Karpas-422 (cell line): ENCODE measurements around the gene PLBD1. TPM values are rescaled to one million over a fixed set of nuclear protein-coding genes. Genes with fewer than 3 reads are reported as not detected.

Experiments used
- DNase-seq: peaks from one replicate; pipeline ENCODE4 v3.0.0-alpha.2; 2015
- H2AFZ ChIP-seq: fragments of 200-600 bp; sonication (generic); 2 replicates; pipeline ENCODE4 v1.6.1; 2014; ENCODE audit warnings: antibody characterized with exemption, low read length, mixed read lengths
- H3K27ac ChIP-seq: fragments of 200-600 bp; sonication (generic); 2 replicates; pipeline ENCODE4 v1.5.1; 2014; ENCODE audit warnings: mild to moderate bottlenecking, low read length, moderate library complexity
- H3K27me3 ChIP-seq: fragments of 200-600 bp; sonication (generic); 2 replicates; pipeline ENCODE4 v1.6.1; 2014; ENCODE audit warnings: low read length, mixed read lengths
- H3K36me3 ChIP-seq: fragments of 200-600 bp; sonication (generic); 2 replicates; pipeline ENCODE4 v1.6.1; 2014; ENCODE audit warnings: low read length, mixed read lengths; ENCODE audit not compliant: insufficient read depth
- H3K4me1 ChIP-seq: fragments of 200-600 bp; sonication (generic); 2 replicates; pipeline ENCODE4 v1.6.1; 2014; ENCODE audit warnings: mild to moderate bottlenecking, low read length, mixed read lengths
- H3K4me2 ChIP-seq: fragments of 200-600 bp; sonication (generic); 2 replicates; pipeline ENCODE4 v1.6.1; 2014; ENCODE audit warnings: low read length, low read depth, mild to moderate bottlenecking; ENCODE audit not compliant: poor library complexity, severe bottlenecking
- H3K4me3 ChIP-seq: fragments of 200-600 bp; sonication (generic); 2 replicates; pipeline ENCODE4 v1.5.1; 2014; ENCODE audit warnings: mild to moderate bottlenecking, antibody characterized with exemption, low read length, mixed read lengths
- H3K79me2 ChIP-seq: fragments of 200-600 bp; sonication (generic); 2 replicates; pipeline ENCODE4 v1.6.1; 2014; ENCODE audit warnings: mild to moderate bottlenecking, low read length, mixed read lengths
- H3K9ac ChIP-seq: fragments of 200-600 bp; sonication (generic); 2 replicates; pipeline ENCODE4 v1.6.0; 2014; ENCODE audit warnings: low read length
- H3K9me2 ChIP-seq: fragments of 200-600 bp; sonication (generic), shearing (Covaris generic); replicated peaks from 2 replicates; pipeline ENCODE4 v1.6.0; 2014; ENCODE audit warnings: mild to moderate bottlenecking, low read length, moderate library complexity; ENCODE audit not compliant: insufficient read depth
- H3K9me3 ChIP-seq: fragments of 300-700, 200-600 bp; sonication (generic); 2 replicates; pipeline ENCODE4 v1.6.1; 2014; ENCODE audit warnings: low read length, mixed read lengths
- H4K20me1 ChIP-seq: fragments of 200-600 bp; sonication (generic); 2 replicates; pipeline ENCODE4 v1.6.1; 2014; ENCODE audit warnings: mild to moderate bottlenecking, antibody characterized with exemption, low read length, low read depth; ENCODE audit not compliant: insufficient read depth
- total RNA-seq: library from RNA; depleted of rRNA; stranded (reverse); fragments of >200 nt; shearing (Covaris generic); gene quantifications from 2 replicates; pipeline ENCODE4 v1.2.3, GENCODE V29; 2014; ENCODE audit warnings: low replicate concordance

Gene PLBD1
- total RNA-seq, 1 experiment from 2014 or later: not detected

DNA sequence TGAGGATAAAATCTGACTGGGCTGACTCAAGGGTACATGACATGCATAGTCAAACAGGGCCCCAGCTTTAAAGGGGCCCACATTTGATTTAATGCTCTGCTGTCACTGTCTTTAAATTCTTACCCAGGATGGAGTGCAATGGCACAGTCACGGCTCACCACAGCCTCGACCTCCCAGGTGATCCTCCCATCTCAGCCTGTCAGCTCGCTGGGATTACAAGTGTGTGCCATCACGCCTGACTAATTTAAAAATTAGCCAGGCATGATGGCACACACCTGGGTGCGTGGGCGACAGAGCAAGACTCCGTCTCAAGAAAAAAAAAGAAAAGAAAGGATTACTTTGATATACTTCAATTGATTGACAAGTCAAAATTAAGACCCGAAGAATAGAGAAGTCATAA is 9.2 kb upstream of the PLBD1 start:
- no peaks in the 10 kb centered on the region for H3K79me2 ChIP-seq
- H3K27me3 ChIP-seq: no peaks in the 10 kb centered on the region
- peak overlapping the region; percentile 52 for H3K9ac ChIP-seq
- peak overlapping the region; percentile 97 for H3K27ac ChIP-seq
- H3K9me2 ChIP-seq: no peaks in the 10 kb centered on the region
- H3K36me3 ChIP-seq: no peaks in the 10 kb centered on the region
- H3K4me1 ChIP-seq: peaks cover 57% of the 10 kb centered on the region
- H4K20me1 ChIP-seq: no peaks in the 10 kb centered on the region
- DNase-seq: peak; percentile 79
- H2AFZ ChIP-seq: peak overlapping the region; percentile 28
- H3K4me2 ChIP-seq: peak overlapping the region; percentile 66
- peak overlapping the region; percentile 29; the same call in 1 of the 2 replicates for H3K4me3 ChIP-seq
- H3K9me3 ChIP-seq: no peaks in the 10 kb centered on the region

DNA sequence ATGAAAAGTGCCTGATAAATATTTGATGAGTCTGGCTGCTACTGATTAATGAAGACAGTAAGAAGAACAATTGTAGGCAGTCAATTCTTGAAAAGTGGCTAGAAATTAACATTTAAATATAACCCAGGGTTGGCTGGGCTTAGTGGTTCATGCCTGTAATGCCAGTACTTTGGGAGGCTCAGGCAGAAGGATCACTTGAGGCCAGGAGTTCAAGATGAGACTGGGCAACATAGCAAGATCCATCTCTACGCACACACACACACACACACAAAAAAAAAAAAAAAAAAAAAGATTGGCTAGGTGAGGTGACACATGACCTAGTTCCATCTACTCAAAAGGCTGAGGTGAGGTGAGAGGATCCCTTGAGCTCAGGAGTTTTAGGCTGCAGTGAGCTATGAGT is 7.9 kb upstream of the PLBD1 start:
- Histone ChIP-seq H3K4me2 (peak overlapping the region; percentile 7), H3K4me3 (no peak overlapping the region), H4K20me1 (no peaks in the 10 kb centered on the region), H3K9ac (no peak overlapping the region), H3K4me1 (peaks cover 57% of the 10 kb centered on the region), H3K36me3 (no peaks in the 10 kb centered on the region), H3K9me3 (no peaks in the 10 kb centered on the region), H3K27ac (peak overlapping the region; percentile 97), H2AFZ (0 out of 2 replicates have a peak overlapping the region, but pooled peaks have one; percentile 27), H3K79me2 (no peaks in the 10 kb centered on the region), H3K27me3 (no peaks in the 10 kb centered on the region), H3K9me2 (no peaks in the 10 kb centered on the region)
- DNase-seq: no peak

DNA sequence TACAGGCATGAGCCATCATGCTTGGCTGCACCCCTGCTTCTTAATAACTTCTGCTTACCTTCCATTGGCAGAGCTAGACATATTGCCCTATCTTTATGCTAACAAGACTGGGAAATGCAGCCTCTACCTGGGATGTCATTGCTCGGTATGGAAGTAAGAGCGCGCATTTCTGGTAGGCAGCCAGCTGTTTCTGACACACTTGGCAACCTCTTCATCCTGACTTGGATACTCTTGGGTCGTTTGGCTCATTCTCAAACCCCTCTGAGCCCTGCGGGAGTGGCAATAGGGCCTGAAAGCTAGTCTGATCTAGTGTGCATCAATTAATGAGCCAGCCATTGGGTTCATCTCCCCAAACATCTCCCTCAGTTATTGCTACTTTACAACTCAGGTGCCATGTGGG is 5.4 kb upstream of the PLBD1 start:
- H3K4me3 ChIP-seq: no peak overlapping the region

DNA sequence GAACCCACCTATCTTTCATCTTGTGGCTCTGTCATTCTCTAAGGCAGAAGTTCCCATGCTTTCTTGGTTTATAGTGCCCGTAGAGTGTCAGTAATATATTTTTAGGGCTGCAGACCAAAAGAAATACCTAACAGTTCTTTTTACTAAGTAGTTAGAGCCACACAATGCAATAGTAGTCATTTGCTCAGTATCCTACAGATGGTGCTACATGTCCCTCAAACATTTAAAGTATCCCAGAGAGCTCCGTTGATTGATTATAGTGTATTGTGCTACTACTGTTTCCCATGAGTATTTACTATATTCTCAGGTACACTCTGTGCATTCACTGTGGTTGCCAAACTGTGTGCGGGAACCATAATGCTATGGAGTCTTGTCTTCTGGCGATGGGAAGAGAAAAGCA is 4.7 kb upstream of the PLBD1 start:
- Histone ChIP-seq H3K9me3 (no peaks in the 10 kb centered on the region), H3K4me1 (peaks cover 43% of the 10 kb centered on the region), H3K9ac (no peak overlapping the region), H3K27me3 (no peaks in the 10 kb centered on the region), H3K4me2 (no peak overlapping the region), H3K4me3 (no peak overlapping the region), H4K20me1 (no peaks in the 10 kb centered on the region), H3K9me2 (no peaks in the 10 kb centered on the region), H3K27ac (no peak overlapping the region), H3K36me3 (no peaks in the 10 kb centered on the region), H3K79me2 (no peaks in the 10 kb centered on the region), H2AFZ (no peak overlapping the region)
- DNase-seq: peak; percentile 76

More for the DNA sequence above, 5.4 kb upstream of the PLBD1 start:
- no peak for DNase-seq
- Histone ChIP-seq H3K9ac (no peak overlapping the region), H3K9me2 (no peaks in the 10 kb centered on the region), H3K79me2 (no peaks in the 10 kb centered on the region), H3K9me3 (no peaks in the 10 kb centered on the region), H3K4me1 (peaks cover 48% of the 10 kb centered on the region), H3K27me3 (no peaks in the 10 kb centered on the region), H4K20me1 (no peaks in the 10 kb centered on the region), H3K36me3 (no peaks in the 10 kb centered on the region), H3K4me2 (no peak overlapping the region), H3K27ac (no peak overlapping the region), H2AFZ (no peak overlapping the region)

DNA sequence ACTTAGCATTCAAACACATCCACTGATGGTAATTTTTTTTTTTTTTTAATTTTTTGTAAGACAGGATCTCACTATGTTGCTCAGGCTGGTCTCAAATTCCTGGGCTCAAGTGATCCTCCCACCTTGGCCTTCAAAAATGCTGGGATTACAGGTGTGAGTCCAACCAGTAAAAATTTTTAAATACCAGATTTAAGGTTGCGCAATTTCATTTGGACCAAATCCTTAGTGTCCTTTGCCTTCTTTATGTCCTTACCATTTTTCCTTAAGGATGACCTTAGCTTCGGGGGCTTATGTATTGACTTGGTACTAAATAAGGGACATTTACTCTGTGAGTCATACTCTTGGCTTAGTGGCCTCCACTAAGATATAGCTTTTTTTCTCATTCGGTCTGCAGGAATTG is 4.1 kb upstream of the PLBD1 start:
- DNase-seq: no peak
- H2AFZ ChIP-seq: no peak overlapping the region

DNA sequence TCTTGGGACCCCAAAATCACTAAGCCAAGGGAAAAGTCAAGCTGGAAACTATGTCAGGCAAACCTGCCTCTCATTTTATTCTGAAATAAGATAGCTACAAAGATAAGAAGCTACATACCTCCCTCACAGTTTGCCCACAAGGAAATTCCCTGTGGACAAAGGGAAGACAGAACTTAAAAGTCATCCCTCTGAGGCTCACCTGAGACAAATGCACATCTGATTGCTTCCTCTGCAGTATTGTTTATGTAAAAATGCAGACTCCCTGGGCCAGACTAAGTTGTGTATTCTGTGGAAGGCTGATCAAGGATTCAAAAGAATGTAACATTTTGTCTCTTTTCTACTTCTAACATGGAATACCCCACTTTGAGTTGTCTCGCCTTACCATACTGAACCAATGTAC is 2.5 kb upstream of the PLBD1 start:
- Histone ChIP-seq H2AFZ (no peak overlapping the region), H3K79me2 (no peaks in the 10 kb centered on the region), H3K9me3 (no peaks in the 10 kb centered on the region), H3K27ac (no peak overlapping the region), H4K20me1 (no peaks in the 10 kb centered on the region), H3K4me2 (no peak overlapping the region), H3K4me1 (peaks cover 22% of the 10 kb centered on the region), H3K9me2 (no peaks in the 10 kb centered on the region), H3K36me3 (no peaks in the 10 kb centered on the region), H3K4me3 (no peak overlapping the region), H3K9ac (no peak overlapping the region), H3K27me3 (no peaks in the 10 kb centered on the region)
- DNase-seq: no peak

More for the DNA sequence above, 4.1 kb upstream of the PLBD1 start:
- H3K9me3 ChIP-seq: no peaks in the 10 kb centered on the region
- H3K4me1 ChIP-seq: peaks cover 37% of the 10 kb centered on the region
- no peak overlapping the region for H3K4me3 ChIP-seq
- no peak overlapping the region for H3K4me2 ChIP-seq
- no peaks in the 10 kb centered on the region for H3K79me2 ChIP-seq
- no peaks in the 10 kb centered on the region for H3K27me3 ChIP-seq
- no peak overlapping the region for H3K9ac ChIP-seq
- no peaks in the 10 kb centered on the region for H3K9me2 ChIP-seq
- no peaks in the 10 kb centered on the region for H3K36me3 ChIP-seq
- H3K27ac ChIP-seq: no peak overlapping the region
- no peaks in the 10 kb centered on the region for H4K20me1 ChIP-seq

DNA sequence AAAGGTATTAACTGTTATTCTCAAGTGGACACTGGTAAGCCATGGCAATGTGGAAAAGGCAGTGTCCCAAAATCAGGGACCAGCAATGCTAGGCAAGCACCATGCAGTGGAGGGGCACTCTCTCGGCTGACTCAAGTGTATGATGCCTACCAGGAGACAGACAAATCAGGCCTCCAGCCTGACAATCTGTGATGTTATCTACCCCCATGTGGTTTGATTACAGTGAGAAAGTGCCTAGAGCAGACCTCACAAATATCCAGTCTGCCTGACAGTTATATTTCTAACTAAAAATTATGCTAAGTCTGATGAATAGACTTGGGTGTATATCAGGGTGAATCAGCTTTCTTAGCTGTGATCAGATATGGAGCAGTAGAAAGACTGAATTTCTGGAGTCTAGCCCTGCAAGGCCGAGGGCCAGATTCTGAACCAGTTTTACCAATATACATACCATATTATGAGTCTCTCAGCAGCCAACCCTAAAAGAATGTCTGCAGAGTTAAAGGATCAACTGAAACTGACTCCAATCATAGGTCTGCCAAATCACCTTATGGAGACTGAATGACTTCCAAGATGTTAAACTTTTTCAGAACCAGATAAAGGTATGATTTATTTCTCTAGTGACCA is 3.2 kb downstream of the PLBD1 start:
- Histone ChIP-seq H3K9me2 (no peaks in the 10 kb centered on the region), H3K36me3 (no peaks in the 10 kb centered on the region), H3K9me3 (no peaks in the 10 kb centered on the region), H3K4me1 (no peaks in the 10 kb centered on the region), H3K79me2 (no peaks in the 10 kb centered on the region), H3K9ac (no peak overlapping the region), H2AFZ (no peak overlapping the region), H3K27ac (no peak overlapping the region), H3K4me3 (no peak overlapping the region), H3K27me3 (no peaks in the 10 kb centered on the region), H4K20me1 (no peaks in the 10 kb centered on the region), H3K4me2 (no peak overlapping the region)
- no peak for DNase-seq

DNA sequence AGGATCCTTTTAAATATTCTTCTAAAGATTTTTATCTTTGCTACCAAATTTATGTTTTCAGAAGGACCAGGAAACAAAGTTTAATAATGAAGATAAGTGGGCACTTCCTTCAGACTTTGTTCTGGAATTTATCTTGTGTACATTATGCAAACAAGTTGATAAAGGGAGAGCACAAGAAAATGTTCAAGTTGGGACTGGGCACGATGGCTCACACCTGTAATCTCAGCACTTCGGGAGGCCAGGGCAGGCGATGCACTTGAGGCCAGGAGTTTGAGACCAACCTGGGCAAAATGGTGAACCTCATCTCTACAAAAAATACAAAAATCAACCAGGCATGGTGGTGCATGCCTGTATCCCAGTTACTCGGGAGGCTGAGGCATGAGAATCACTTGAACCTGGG is 4.6 kb downstream of the PLBD1 start:
- Histone ChIP-seq H3K27me3 (no peaks in the 10 kb centered on the region), H3K27ac (no peak overlapping the region), H3K9ac (no peak overlapping the region), H3K79me2 (no peaks in the 10 kb centered on the region), H3K4me1 (peaks cover 8% of the 10 kb centered on the region), H3K36me3 (no peaks in the 10 kb centered on the region), H3K4me2 (no peak overlapping the region), H3K9me2 (no peaks in the 10 kb centered on the region), H3K9me3 (no peaks in the 10 kb centered on the region), H3K4me3 (no peak overlapping the region), H4K20me1 (no peaks in the 10 kb centered on the region), H2AFZ (no peak overlapping the region)
- no peak for DNase-seq
